ENCODE results near the gene PTTG1.

DNA sequence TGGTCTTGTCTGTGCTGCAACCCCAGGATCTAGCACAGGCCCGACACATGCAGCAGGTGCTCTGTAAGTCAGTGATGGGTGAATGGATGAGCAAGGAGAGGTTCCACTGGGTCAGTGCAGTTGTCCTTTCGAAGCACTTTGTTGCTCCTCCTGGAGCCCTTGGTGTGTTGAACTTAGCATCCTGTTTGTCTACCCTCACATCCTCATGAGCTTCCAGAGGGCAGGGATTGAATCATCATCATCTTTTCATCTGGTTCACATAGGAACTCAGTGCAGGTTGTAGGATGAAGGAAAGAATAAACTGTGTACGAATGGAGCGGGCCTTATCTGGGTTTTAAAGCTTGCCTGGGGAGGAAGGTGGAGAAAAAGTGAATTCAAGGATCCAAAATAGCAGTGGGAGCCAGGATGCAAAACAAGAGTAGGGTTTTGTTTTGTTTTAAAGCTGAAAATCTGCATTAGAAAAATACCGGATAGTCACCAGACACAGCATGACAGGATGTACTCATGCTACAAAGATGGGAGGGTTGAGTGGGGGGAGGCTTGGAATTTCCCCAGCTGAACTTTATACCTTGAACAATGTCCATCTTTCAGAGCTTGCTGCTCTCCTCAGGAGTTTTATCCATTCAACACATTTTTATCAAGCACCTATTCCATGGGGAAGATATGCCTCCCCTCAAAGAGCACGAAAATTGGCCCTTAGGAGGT is 55.8 kb downstream of the PTTG1 start:
- TF ChIP-seq, protein P1, sequence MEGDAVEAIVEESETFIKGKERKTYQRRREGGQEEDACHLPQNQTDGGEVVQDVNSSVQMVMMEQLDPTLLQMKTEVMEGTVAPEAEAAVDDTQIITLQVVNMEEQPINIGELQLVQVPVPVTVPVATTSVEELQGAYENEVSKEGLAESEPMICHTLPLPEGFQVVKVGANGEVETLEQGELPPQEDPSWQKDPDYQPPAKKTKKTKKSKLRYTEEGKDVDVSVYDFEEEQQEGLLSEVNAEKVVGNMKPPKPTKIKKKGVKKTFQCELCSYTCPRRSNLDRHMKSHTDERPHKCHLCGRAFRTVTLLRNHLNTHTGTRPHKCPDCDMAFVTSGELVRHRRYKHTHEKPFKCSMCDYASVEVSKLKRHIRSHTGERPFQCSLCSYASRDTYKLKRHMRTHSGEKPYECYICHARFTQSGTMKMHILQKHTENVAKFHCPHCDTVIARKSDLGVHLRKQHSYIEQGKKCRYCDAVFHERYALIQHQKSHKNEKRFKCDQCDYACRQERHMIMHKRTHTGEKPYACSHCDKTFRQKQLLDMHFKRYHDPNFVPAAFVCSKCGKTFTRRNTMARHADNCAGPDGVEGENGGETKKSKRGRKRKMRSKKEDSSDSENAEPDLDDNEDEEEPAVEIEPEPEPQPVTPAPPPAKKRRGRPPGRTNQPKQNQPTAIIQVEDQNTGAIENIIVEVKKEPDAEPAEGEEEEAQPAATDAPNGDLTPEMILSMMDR (IDR thresholded peaks at IDR 0.05; ENCODE audit: borderline replicate concordance, extremely low read depth, low read length, poor library complexity, severe bottlenecking) = no peak
- no peak for TF ChIP-seq EZH2 (IDR thresholded peaks at IDR 0.05; ENCODE audit: borderline replicate concordance, low read depth, low read length, severe bottlenecking)

All from DND-41 (cell line).